ENCODE results near the gene KCNK3. TPM values are rescaled to one million over a fixed set of nuclear protein-coding genes. Genes with fewer than 3 reads are reported as not detected.

KCNK3 gene
- total RNA-seq, 1 donor from 2014 or later: 6.6 TPM

DNA sequence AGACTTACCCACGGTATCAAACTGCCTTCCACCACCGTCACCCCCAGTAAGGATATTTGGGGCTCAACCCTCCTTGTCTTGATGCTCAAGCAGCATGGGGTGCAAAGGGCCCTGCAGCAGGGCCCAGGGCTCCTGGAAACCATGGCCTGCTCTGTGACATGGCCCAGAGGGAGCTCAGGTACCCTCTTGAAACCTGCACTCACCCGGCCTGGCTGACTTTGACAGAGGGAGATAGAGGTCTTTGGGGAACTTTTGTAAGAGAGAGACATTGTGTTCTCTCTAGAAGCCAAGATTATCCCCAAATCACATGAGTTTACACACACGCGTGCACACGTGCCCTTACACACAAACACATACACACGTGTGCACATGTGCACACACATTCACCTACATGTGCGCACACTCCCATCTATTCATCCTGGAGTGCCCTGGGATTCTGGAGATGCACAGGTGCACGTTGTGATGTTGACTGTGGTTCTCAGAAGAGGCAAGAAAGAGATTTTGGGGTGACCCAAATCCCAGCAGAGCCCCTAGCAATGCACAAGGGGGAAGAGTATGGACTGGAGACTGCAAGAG lies 19.6 kb upstream of the KCNK3 start:
- DNase-seq (ENCODE audit: low spot score in 2 of 2, unreplicated experiment in 2 of 2): no peak
- TF ChIP-seq, protein P1, sequence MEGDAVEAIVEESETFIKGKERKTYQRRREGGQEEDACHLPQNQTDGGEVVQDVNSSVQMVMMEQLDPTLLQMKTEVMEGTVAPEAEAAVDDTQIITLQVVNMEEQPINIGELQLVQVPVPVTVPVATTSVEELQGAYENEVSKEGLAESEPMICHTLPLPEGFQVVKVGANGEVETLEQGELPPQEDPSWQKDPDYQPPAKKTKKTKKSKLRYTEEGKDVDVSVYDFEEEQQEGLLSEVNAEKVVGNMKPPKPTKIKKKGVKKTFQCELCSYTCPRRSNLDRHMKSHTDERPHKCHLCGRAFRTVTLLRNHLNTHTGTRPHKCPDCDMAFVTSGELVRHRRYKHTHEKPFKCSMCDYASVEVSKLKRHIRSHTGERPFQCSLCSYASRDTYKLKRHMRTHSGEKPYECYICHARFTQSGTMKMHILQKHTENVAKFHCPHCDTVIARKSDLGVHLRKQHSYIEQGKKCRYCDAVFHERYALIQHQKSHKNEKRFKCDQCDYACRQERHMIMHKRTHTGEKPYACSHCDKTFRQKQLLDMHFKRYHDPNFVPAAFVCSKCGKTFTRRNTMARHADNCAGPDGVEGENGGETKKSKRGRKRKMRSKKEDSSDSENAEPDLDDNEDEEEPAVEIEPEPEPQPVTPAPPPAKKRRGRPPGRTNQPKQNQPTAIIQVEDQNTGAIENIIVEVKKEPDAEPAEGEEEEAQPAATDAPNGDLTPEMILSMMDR (IDR thresholded peaks at IDR 0.05; ENCODE audit: unreplicated experiment): no peak
- Mint-ChIP-seq H3K27me3 (ENCODE audit: low read depth) (no peaks in the 10 kb centered on the region), H3K9me3 (peaks cover 7% of the 10 kb centered on the region), H3K27ac (peak overlapping the region; percentile 69), H3K36me3 (no peaks in the 10 kb centered on the region), H3K4me1 (peaks cover 47% of the 10 kb centered on the region), H3K4me3 (no peak overlapping the region)

DNA sequence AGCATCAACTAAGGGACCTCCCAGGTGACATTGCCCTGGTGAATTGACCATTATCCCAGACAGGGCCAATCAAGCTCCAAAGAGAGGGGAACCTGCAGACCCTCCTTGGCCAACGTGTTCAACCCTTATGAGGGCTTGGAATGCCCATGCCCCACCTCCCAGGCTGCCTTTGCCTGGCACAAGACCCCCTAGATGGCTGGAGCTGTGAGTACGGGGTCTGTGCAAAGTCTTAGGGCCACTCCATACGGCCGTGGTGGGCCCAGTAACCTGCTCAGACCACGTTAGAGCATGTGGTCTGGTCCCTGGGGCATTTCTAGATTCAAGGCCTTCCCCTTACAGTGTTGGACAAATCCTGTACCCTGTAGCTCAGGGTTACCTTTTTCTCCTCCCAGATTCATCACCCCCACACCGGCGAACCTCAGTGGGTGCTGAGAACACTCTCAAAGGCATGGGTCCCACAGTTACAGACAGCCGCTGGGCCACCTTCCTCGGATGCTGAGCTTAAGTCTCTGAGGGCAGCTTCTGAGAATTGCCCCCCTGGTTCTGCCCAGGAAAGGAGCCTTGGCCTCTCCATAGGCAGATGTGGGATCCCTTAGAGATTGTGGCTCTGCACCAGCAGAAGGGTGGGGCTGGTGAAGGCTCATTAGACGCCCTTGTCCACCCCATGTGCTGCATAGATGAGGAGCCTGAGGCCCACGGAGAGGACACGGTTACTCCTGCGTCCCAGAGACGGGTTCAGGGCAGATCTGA lies 18.3 kb upstream of the KCNK3 start:
- no peak overlapping the region for H3K27ac Mint-ChIP-seq
- H3K9me3 Mint-ChIP-seq: peaks cover 7% of the 10 kb centered on the region
- H3K27me3 Mint-ChIP-seq (ENCODE audit: low read depth): no peaks in the 10 kb centered on the region

DNA sequence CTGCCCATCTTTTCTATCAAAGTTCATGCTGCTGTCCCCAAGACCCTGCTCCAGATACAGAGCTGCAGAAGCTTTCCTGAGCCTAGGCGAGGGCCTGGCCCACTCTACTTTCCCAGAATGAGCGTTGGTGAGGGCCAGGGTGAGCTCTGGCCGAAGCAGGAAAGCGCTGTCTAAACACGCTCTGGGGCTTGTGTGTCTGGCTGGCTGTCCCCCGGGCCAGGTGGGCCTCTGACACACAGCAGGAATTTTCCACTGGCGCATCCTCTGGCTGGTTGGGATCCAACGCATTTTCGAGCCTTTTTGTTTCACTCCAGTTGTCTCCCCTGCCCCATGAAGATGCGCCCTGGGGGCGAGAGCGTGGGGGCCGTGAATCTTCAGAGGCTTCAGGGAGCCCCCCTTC lies 17.8 kb upstream of the KCNK3 start:
- Mint-ChIP-seq H3K27ac (peak overlapping the region; percentile 9), H3K9me3 (peaks cover 7% of the 10 kb centered on the region), H3K36me3 (no peaks in the 10 kb centered on the region), H3K4me3 (no peak overlapping the region), H3K4me1 (peaks cover 32% of the 10 kb centered on the region), H3K27me3 (ENCODE audit: low read depth) (no peaks in the 10 kb centered on the region)
- DNase-seq (ENCODE audit: low spot score in 2 of 2, unreplicated experiment in 2 of 2): no peak
- TF ChIP-seq, protein P1 (IDR thresholded peaks at IDR 0.05; ENCODE audit: unreplicated experiment): no peak

More for the DNA sequence above, 18.3 kb upstream of the KCNK3 start:
- peaks cover 38% of the 10 kb centered on the region for H3K4me1 Mint-ChIP-seq
- H3K36me3 Mint-ChIP-seq: no peaks in the 10 kb centered on the region
- no peak overlapping the region for H3K4me3 Mint-ChIP-seq
- DNase-seq (ENCODE audit: low spot score in 2 of 2, unreplicated experiment in 2 of 2): no peak
- TF ChIP-seq, protein P1 (IDR thresholded peaks at IDR 0.05; ENCODE audit: unreplicated experiment): no peak

DNA sequence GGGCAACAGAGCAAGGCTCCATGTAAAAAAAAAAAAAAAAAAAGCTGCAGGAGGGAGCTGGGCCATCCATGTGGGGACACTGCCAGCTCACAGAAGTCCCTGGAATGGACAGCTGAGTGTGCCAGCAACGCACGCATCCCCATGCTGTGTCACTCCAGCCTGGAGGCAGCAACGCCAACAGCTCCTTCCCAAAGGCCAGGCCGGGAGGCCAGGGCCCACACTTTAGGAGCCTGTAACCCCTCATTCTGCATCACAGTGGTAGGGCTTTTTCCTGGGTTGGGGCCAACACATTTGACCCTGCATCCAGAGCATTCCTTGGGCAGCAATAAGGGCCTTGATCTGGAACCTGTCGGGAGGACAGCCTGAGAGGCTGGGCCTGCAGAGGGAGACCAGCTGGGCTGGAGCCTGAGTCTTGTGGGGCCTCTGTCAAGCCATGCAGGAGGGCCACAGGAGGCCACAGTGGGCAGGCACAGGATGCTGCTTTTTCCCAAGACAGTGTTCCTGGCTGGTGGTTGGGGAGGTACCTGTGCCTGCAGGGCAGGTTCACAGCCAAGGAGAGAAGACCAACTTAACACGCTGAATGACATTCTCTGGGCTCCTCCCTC lies 16.8 kb upstream of the KCNK3 start:
- no peak overlapping the region for H3K4me3 Mint-ChIP-seq
- no peaks in the 10 kb centered on the region for H3K36me3 Mint-ChIP-seq
- peaks cover 7% of the 10 kb centered on the region for H3K9me3 Mint-ChIP-seq
- H3K4me1 Mint-ChIP-seq: peaks cover 24% of the 10 kb centered on the region
- no peaks in the 10 kb centered on the region for H3K27me3 Mint-ChIP-seq (ENCODE audit: low read depth)
- H3K27ac Mint-ChIP-seq: no peak overlapping the region
- TF ChIP-seq, protein P1 (IDR thresholded peaks at IDR 0.05; ENCODE audit: unreplicated experiment): no peak
- DNase-seq (ENCODE audit: low spot score in 2 of 2, unreplicated experiment in 2 of 2): no peak

DNA sequence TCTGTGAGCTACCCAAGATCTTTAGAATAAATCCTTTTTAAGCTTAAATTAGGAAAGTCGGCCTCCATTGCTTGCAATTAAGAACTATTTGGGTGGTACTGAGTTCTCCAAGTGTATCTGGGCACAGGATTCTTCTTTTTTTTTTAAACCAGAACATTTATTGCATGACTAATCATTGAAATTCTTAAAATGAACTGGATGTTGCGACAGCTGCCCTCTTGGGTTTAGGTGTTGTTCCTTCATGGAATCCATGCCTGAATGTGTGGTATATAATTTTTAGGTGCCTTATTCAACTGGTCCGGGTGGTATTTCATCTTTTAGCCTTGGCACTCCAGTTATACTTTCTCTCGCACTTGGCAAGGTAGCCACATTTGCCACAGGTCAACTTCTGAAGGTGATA lies 14.5 kb upstream of the KCNK3 start:
- H3K27ac Mint-ChIP-seq: no peak overlapping the region
- peaks cover 7% of the 10 kb centered on the region for H3K4me1 Mint-ChIP-seq
- H3K9me3 Mint-ChIP-seq: peaks cover 7% of the 10 kb centered on the region
- no peaks in the 10 kb centered on the region for H3K27me3 Mint-ChIP-seq (ENCODE audit: low read depth)
- no peak overlapping the region for H3K4me3 Mint-ChIP-seq
- TF ChIP-seq, protein P1 (IDR thresholded peaks at IDR 0.05; ENCODE audit: unreplicated experiment): no peak
- DNase-seq (ENCODE audit: low spot score in 2 of 2, unreplicated experiment in 2 of 2): no peak
- H3K36me3 Mint-ChIP-seq: no peaks in the 10 kb centered on the region
